Fibroblast of the conjunctiva (primary cell): ENCODE data around the gene CIZ1.
"Not testable (repeated sequence)": the region's sequence is repeated elsewhere in the genome, so short reads cannot be mapped to it uniquely, and the experiment has no call there.

Source experiments
- DNase-seq: peaks from one replicate; pipeline ENCODE4 v3.0.0-alpha.2; 2010; ENCODE audit warnings: low read depth

Gene CIZ1

GRCh38 chr9:128191406-128192046 is at the start of gene CIZ1:
CIZ1 (minus strand) TSS chr9:128191572; CDS start chr9:128190857, 715 bp downstream.
- peak; percentile 57 for DNase-seq

GRCh38 chr9:128233817-128234406 is 42.5 kb upstream of the CIZ1 start:
- no peak for DNase-seq

GRCh38 chr9:128232528-128233428 is 41.4 kb upstream of the CIZ1 start:
- no peak for DNase-seq

- no peak for DNase-seq
Observed at GRCh38 chr9:128231638-128232527, 40.5 kb upstream of the CIZ1 start.

GRCh38 chr9:128230897-128231296 is 39.5 kb upstream of the CIZ1 start:
- not testable (repeated sequence) for DNase-seq

GRCh38 chr9:128226412-128226801 is 35.0 kb upstream of the CIZ1 start:
- no peak for DNase-seq

- no peak for DNase-seq
Observed at GRCh38 chr9:128225770-128226411, 34.5 kb upstream of the CIZ1 start.

GRCh38 chr9:128224877-128225276 is 33.5 kb upstream of the CIZ1 start:
- no peak for DNase-seq

GRCh38 chr9:128222880-128223670 is 31.7 kb upstream of the CIZ1 start:
- DNase-seq = no peak

- DNase-seq = no peak
Observed at GRCh38 chr9:128222026-128222425, 30.7 kb upstream of the CIZ1 start.

- DNase-seq = no peak
Observed at GRCh38 chr9:128219831-128220230, 28.5 kb upstream of the CIZ1 start.

- peak; percentile 29 for DNase-seq
Observed at GRCh38 chr9:128218518-128219389, 27.4 kb upstream of the CIZ1 start.

GRCh38 chr9:128218172-128218517 is 26.8 kb upstream of the CIZ1 start:
- no peak for DNase-seq

GRCh38 chr9:128216781-128217553 is 25.6 kb upstream of the CIZ1 start:
- no peak for DNase-seq

- DNase-seq = peak; percentile 45
Observed at GRCh38 chr9:128215491-128216409, 24.4 kb upstream of the CIZ1 start.

- DNase-seq = no peak
Observed at GRCh38 chr9:128214571-128215490, 23.5 kb upstream of the CIZ1 start.
